ENCODE data around the gene CXXC5.

CXXC5 gene

GRCh38 chr5:139642891-139643871 lies 5.0 kb upstream of the CXXC5 start:
- Mint-ChIP-seq H3K4me1 (ENCODE audit: low read depth) (peaks cover 6% of the 10 kb centered on the region), H3K27ac (no peak overlapping the region), H3K27me3 (ENCODE audit: low read depth) (peaks cover 29% of the 10 kb centered on the region), H3K4me3 (no peak overlapping the region), H3K9me3 (no peaks in the 10 kb centered on the region), H3K36me3 (ENCODE audit: low read depth) (no peaks in the 10 kb centered on the region)
- no peak for DNase-seq (ENCODE audit: low spot score)

- Mint-ChIP-seq H3K27ac (no peak overlapping the region), H3K4me1 (ENCODE audit: low read depth) (peaks cover 6% of the 10 kb centered on the region), H3K36me3 (ENCODE audit: low read depth) (no peaks in the 10 kb centered on the region), H3K9me3 (no peaks in the 10 kb centered on the region), H3K4me3 (no peak overlapping the region), H3K27me3 (ENCODE audit: low read depth) (peaks cover 31% of the 10 kb centered on the region)
- DNase-seq (ENCODE audit: low spot score) = no peak
These were observed 4.1 kb upstream of the CXXC5 start for GRCh38 chr5:139644001-139644456.

GRCh38 chr5:139644646-139645429 lies 3.3 kb upstream of the CXXC5 start:
- DNase-seq (ENCODE audit: low spot score) = no peak
- H3K4me1 Mint-ChIP-seq (ENCODE audit: low read depth) = peaks cover 9% of the 10 kb centered on the region
- H3K9me3 Mint-ChIP-seq = no peaks in the 10 kb centered on the region
- H3K27ac Mint-ChIP-seq = no peak overlapping the region
- peaks cover 37% of the 10 kb centered on the region for H3K27me3 Mint-ChIP-seq (ENCODE audit: low read depth)
- H3K4me3 Mint-ChIP-seq = no peak overlapping the region
- no peaks in the 10 kb centered on the region for H3K36me3 Mint-ChIP-seq (ENCODE audit: low read depth)

GRCh38 chr5:139645430-139645871 lies 2.7 kb upstream of the CXXC5 start:
- H3K4me1 Mint-ChIP-seq (ENCODE audit: low read depth) = peaks cover 10% of the 10 kb centered on the region
- H3K27ac Mint-ChIP-seq = no peak overlapping the region
- no peaks in the 10 kb centered on the region for H3K36me3 Mint-ChIP-seq (ENCODE audit: low read depth)
- H3K4me3 Mint-ChIP-seq = no peak overlapping the region
- H3K27me3 Mint-ChIP-seq (ENCODE audit: low read depth) = peaks cover 42% of the 10 kb centered on the region
- no peak for DNase-seq (ENCODE audit: low spot score)
- no peaks in the 10 kb centered on the region for H3K9me3 Mint-ChIP-seq

- H3K9me3 Mint-ChIP-seq = no peaks in the 10 kb centered on the region
- H3K4me3 Mint-ChIP-seq = no peak overlapping the region
- peaks cover 49% of the 10 kb centered on the region for H3K27me3 Mint-ChIP-seq (ENCODE audit: low read depth)
- no peak overlapping the region for H3K27ac Mint-ChIP-seq
- peaks cover 10% of the 10 kb centered on the region for H3K4me1 Mint-ChIP-seq (ENCODE audit: low read depth)
- H3K36me3 Mint-ChIP-seq (ENCODE audit: low read depth) = no peaks in the 10 kb centered on the region
- no peak for DNase-seq (ENCODE audit: low spot score)
These were observed 2.0 kb upstream of the CXXC5 start for GRCh38 chr5:139646111-139646510.

GRCh38 chr5:139646912-139647505 lies 1.1 kb upstream of the CXXC5 start:
- H3K9me3 Mint-ChIP-seq = no peaks in the 10 kb centered on the region
- H3K4me3 Mint-ChIP-seq = peak overlapping the region; percentile 63
- DNase-seq (ENCODE audit: low spot score) = no peak
- peaks cover 14% of the 10 kb centered on the region for H3K4me1 Mint-ChIP-seq (ENCODE audit: low read depth)
- H3K27ac Mint-ChIP-seq = no peak overlapping the region
- no peaks in the 10 kb centered on the region for H3K36me3 Mint-ChIP-seq (ENCODE audit: low read depth)
- peaks cover 57% of the 10 kb centered on the region for H3K27me3 Mint-ChIP-seq (ENCODE audit: low read depth)

GRCh38 chr5:139647506-139648204 lies 494 bp upstream of the CXXC5 start:
- Mint-ChIP-seq H3K36me3 (ENCODE audit: low read depth) (no peaks in the 10 kb centered on the region), H3K27ac (no peak overlapping the region), H3K9me3 (no peaks in the 10 kb centered on the region)

GRCh38 chr5:139649082-139649991 lies 1.2 kb downstream of the CXXC5 start:
- no peak overlapping the region for H3K27ac Mint-ChIP-seq
- peaks cover 75% of the 10 kb centered on the region for H3K27me3 Mint-ChIP-seq (ENCODE audit: low read depth)
- H3K4me1 Mint-ChIP-seq (ENCODE audit: low read depth) = peaks cover 20% of the 10 kb centered on the region
- no peak for DNase-seq (ENCODE audit: low spot score)
- peak overlapping the region; percentile 74 for H3K4me3 Mint-ChIP-seq
- H3K9me3 Mint-ChIP-seq = no peaks in the 10 kb centered on the region
- H3K36me3 Mint-ChIP-seq (ENCODE audit: low read depth) = no peaks in the 10 kb centered on the region

More at GRCh38 chr5:139647506-139648204, 494 bp upstream of the CXXC5 start:
- DNase-seq (ENCODE audit: low spot score) = no peak
- peak overlapping the region; percentile 63 for H3K4me3 Mint-ChIP-seq
- peaks cover 17% of the 10 kb centered on the region for H3K4me1 Mint-ChIP-seq (ENCODE audit: low read depth)
- H3K27me3 Mint-ChIP-seq (ENCODE audit: low read depth) = peaks cover 63% of the 10 kb centered on the region

GRCh38 chr5:139650031-139650688 lies 2.0 kb downstream of the CXXC5 start:
- Mint-ChIP-seq H3K9me3 (no peaks in the 10 kb centered on the region), H3K4me3 (peak overlapping the region; percentile 74), H3K36me3 (ENCODE audit: low read depth) (no peaks in the 10 kb centered on the region), H3K27ac (no peak overlapping the region), H3K4me1 (ENCODE audit: low read depth) (peaks cover 20% of the 10 kb centered on the region), H3K27me3 (ENCODE audit: low read depth) (peaks cover 72% of the 10 kb centered on the region)
- DNase-seq (ENCODE audit: low spot score) = no peak

- H3K36me3 Mint-ChIP-seq (ENCODE audit: low read depth) = no peaks in the 10 kb centered on the region
- H3K4me3 Mint-ChIP-seq = no peak overlapping the region
- no peak for DNase-seq (ENCODE audit: low spot score)
- H3K27me3 Mint-ChIP-seq (ENCODE audit: low read depth) = peaks cover 68% of the 10 kb centered on the region
- H3K27ac Mint-ChIP-seq = no peak overlapping the region
- no peaks in the 10 kb centered on the region for H3K9me3 Mint-ChIP-seq
- peaks cover 20% of the 10 kb centered on the region for H3K4me1 Mint-ChIP-seq (ENCODE audit: low read depth)
These were observed 2.5 kb downstream of the CXXC5 start for GRCh38 chr5:139650689-139651042.

GRCh38 chr5:139651043-139651834 lies 3.1 kb downstream of the CXXC5 start:
- Mint-ChIP-seq H3K9me3 (no peaks in the 10 kb centered on the region), H3K36me3 (ENCODE audit: low read depth) (no peaks in the 10 kb centered on the region), H3K4me3 (no peak overlapping the region), H3K27ac (no peak overlapping the region), H3K4me1 (ENCODE audit: low read depth) (peaks cover 20% of the 10 kb centered on the region), H3K27me3 (ENCODE audit: low read depth) (peaks cover 63% of the 10 kb centered on the region)
- no peak for DNase-seq (ENCODE audit: low spot score)

All from T-helper 2 cell treated with Interferon-gamma antibody and Interleukin-4, amounts not matched to agents 5 μg/mL and 100 μg/mL, for 36 hours (primary cell).